C1 segment of cervical spinal cord (tissue), 14 donors: Measurements from ENCODE around the gene PTPN14.
A peak's percentile ranks its signal among the peaks of the same experiment; 100 is the strongest.

Source experiments
- DNase-seq, 14 donors: peaks; one replicate each; lab custom pipeline; 2025; lab: John Stamatoyannopoulos, UW

Gene PTPN14

GRCh38 chr1:214455971-214456867, 95.2 kb downstream of the PTPN14 start:
- DNase-seq, result no peak

GRCh38 chr1:214455479-214455878, 95.9 kb downstream of the PTPN14 start:
- no peak for DNase-seq

- DNase-seq, result no peak
These were observed 96.6 kb downstream of the PTPN14 start for GRCh38 chr1:214454569-214455396.

DNA sequence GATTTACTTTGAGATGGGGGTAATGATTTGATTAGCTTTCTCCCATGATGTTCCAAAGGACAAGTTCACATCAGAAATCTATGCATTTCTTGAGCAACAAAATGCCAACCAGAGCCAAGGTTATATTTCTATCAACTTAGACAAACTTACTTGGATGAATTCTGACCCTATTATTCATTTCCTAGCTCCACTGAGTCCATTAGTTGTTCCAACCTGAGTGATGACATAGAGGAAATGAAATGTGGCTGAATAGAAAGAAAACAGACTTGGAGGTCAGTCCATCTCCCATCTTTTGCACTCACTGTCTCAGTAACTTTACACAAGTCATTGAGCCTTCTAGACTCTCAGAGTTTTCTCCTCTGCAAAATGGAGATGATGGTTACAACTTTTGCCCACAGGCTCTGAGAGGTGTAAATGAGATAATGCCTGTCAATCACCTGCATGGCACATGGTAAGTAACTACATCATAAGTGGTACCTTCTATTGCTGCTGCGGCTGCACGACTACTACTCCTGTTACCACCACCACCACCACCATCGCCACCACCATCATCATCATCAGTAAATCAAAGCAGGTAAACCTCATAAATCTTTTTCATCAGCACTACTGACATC, 98.2 kb downstream of the PTPN14 start:
- DNase-seq, result no peak

- DNase-seq, result no peak
These were observed 99.1 kb downstream of the PTPN14 start for GRCh38 chr1:214452152-214452784.

- no peak for DNase-seq
These were observed 99.8 kb downstream of the PTPN14 start for GRCh38 chr1:214451596-214451995.

DNA sequence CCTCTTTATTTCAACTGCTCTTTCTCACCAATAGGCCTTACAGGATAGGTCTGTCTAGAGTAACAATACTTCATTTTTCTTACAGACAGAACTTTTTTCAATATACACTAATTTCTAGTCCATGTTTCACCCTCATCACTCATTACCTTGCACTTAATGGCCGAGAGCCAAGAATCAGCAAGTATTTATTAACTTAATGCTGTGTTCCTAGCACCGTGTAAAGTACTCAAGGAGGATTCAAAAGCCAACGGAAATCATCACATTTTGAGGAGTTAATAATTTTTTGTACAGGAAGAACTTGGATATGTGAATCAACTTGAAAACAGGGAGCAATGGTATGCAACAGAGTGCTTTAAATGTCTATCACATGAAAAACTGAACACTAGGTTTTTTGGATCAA, 102.0 kb downstream of the PTPN14 start:
- DNase-seq, result no peak

DNA sequence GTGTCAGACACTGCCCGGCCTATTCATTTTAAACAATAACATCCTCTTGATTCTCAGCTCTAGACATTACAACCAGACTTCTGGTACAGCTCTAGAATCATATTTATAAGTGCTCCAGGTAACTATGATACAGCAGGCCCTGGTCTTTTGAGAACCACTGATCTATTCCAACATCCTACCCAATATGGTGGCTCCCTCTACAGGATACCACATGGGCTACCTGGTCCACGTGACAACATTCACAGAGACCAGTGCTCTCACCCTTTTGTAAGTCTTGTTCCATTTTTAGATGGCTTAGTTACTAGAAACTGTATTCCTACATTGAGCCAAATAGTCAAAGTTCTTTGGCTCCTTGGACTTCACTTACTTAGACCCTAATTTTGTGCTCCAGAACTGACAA, 102.9 kb downstream of the PTPN14 start:
- DNase-seq, result no peak

DNA sequence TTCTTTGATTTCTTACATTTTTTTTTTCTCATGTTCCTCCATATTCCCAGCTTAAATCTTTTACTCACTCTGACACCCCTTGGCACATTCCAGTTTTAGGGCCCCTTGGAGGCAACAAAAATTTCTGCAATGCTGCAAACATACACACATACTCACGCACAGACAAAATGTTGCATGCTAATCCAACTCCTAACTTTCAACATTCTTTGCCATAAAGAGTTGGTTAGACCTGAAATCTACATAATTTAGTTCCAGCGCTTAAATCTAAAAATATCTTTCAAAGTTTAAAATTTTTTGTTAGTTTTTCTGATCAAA, 103.9 kb downstream of the PTPN14 start:
- no peak for DNase-seq

DNA sequence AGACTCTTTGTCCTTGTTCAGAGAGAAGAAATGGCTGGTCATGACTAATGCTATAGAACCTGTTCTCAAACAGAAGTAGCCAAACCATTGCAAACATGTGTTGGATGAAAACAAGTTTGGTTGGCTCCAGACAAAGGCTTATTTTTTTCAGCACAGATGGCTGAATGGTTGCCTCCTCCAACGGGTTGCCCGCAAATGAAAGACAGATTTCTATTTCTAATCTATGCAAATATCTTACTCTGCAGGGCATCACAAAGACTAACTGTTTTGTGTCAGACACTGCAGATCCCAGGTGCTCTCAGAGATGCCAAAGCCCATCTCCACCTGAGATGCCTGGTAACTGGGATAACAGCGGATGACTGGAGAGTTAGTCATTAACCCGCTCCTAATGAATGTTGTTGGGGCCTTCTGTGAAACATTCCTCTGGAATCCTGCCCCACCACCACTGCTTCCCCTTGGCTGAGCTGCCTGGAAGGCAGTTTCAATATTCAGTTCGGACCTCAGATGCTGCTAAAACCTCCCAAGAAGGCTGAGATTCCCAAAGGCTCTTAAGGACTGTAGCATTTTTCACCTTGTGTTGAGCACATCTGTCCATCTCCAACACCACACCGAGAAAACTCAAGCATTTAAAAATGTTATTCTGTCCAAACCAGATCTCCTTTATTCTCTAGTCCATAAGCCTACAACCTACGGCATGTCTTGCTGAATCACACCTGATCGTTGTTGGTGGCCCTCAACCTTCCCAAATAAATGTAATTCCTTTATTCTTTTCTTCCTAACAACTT, 104.4 kb downstream of the PTPN14 start:
- DNase-seq, result peak in 5 of 14 donors; percentile 4 to 48 (median 19)

GRCh38 chr1:214445831-214446614, 105.4 kb downstream of the PTPN14 start:
- DNase-seq, result no peak

- no peak for DNase-seq
These were observed 106.2 kb downstream of the PTPN14 start for GRCh38 chr1:214445199-214445598.

GRCh38 chr1:214444182-214444939, 107.0 kb downstream of the PTPN14 start:
- DNase-seq, result no peak

GRCh38 chr1:214441119-214441518, 110.3 kb downstream of the PTPN14 start:
- DNase-seq, result no peak

DNA sequence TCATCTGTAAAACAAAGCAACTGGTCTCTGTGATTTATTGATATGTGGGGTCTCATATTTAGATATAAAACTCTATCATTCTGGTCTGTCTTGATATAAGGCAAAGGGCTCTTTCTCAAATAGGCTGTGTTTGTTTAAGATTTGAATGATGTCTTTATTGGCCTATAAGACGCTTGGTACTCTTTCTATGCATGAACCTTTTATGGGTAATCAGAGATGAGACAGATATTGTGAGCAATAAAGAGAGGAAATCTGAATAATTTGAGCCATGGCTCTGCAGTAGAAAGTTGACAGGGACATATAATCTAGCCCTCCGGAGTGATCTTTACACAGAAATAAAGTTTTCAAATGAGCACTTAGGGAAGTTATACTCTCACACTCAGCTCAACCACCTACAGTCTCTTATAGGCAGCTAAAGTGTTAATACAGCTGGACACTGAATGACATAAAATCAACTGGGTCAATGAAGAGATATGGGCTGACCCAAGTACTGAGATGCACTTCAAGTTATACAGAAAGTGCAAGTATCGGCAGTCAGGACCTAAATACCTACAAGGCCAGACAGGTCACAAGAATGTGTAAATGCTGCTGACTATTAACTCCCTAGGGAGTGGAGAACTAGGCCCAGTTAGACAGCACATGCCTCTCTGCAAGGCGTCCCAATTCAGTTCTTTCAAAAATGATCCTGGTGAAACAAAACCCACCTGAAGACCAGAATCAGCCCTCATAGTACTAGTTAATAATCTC, 111.0 kb downstream of the PTPN14 start:
- no peak for DNase-seq

DNA sequence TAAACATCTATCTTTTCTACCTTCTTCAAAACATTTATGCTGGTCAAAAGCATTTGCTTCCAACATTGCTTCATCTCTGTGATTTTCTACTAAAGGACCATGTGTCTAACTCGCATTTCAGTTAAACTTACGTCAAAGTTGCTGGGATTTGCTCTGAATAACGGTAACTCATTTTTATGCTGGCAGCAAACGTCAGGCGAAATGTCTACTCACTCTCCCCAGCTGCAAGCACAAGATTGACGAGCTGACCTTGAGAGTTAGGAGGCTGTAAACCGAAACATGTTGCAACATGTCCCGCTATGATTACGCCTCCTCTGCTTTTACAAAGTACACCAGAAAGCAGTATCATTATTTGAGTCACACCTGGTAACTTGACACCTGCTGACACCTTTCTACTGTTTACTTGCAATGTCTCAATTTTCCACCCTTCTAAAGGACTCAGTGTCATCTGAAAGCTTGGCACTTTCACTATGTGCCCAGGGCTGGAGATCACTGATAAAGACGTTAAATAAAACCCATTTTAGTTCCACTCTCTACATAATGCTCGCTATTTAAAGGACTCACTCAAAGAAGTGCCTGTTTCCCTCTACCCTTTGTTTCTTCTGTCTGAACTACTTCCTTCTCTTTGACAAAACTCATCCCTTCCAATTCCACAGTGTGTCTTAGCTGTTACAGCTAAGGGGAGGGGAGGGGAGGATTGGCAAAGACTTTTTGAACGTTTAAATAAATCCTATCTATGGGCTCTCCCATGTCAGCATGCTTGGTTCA, 111.9 kb downstream of the PTPN14 start:
- peak in 3 of 14 donors; percentile 3 to 13 (median 3) for DNase-seq

DNA sequence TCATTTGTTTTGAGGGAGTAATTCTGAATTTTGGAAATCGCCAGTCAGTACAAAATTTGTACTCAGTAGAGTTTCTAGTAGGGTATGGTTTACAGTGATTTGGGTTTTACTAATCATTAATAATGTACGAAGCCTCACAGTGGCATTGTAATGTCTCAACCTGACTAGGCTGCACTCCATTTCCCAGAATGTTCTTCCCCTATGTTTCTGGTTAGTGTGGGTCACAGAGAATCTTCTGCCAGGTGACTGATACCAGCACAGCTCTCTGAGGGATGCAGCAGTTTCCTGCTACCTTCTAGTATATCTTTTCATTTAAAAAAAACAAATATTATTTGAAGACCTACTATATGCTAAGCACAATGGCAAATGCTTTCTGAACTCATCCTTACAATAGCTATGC, 112.9 kb downstream of the PTPN14 start:
- no peak for DNase-seq

DNA sequence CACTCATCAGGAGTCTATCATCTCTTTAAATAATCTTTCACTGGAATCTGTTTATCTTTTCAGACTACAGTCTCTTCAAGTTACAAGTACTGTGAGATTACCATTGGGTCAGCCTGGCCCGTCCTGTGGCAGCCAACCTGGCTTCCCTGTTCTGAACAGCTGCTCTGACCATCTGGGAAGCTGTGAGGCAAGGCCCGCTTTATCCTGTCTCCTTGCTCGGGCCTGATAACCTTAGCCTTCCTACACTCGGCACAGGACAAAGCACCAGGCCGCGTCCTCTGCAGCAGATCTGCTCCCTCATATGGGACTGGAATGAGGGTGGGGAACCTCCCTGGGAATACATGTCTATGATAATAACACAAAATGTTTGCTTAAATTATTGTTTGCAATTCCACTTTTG, 113.3 kb downstream of the PTPN14 start:
- DNase-seq, result no peak
